Measurements from ENCODE around the gene APP.
"Not testable (repeated sequence)": the region's sequence is repeated elsewhere in the genome, so short reads cannot be mapped to it uniquely, and the experiment has no call there.

Gene APP

DNA sequence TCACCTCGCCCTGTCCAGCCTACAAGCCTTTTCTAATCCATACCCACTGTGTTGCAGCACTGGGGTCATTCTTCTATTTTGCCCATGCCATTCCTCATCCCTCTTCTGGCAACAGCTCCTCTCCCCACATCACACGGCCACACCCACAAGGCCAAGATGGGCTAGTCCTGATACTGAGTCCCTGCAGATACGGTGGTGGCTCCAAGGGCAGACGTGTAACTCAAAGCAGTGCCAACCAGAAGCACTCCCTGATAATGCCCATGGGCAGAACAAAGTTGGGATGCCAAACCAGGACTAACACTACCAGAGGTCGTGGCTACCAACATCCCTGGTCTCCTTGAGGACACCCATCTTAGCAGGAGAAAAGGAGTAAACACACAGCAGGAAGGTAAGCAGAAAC lies 64.8 kb downstream of the APP start:
- in situ Hi-C loops (cut with MboI; ENCODE audit: low sequenced_read_pairs), result no loop called here

- in situ Hi-C loops (cut with MboI; ENCODE audit: low sequenced_read_pairs), result no loop called here
These were observed 70.0 kb downstream of the APP start for GRCh38 chr21:26100573-26100972.

DNA sequence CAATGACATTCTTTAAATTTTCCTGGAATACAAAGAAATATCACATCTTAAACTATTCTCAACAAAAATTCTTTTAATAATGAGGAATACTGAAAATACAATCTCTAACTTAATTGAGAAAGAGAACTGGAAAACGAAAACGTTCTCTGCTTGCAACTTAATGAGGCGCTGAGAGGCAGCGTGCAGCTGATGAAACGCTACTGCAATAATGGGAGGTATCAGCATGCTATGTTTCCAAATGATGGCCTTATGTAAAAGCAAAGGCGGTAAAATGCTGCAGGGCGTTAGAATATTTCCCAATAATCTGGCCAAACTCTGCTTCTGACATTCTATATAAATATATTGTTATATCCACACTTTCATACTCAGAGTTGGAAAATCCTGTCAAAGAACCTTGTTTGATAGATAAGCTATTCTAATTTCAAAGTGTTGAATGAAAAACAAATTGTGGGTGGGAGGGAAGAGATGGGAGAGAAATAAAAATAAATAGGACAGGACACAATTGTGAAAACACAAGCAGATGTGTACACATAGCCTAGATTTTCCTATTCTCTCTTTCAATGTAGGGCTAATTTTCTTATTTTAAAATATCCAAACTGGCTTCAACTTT lies 70.9 kb downstream of the APP start:
- in situ Hi-C loops (cut with MboI; ENCODE audit: low sequenced_read_pairs), result no loop called here

GRCh38 chr21:26098772-26099397 lies 71.7 kb downstream of the APP start:
- in situ Hi-C loops (cut with MboI; ENCODE audit: low sequenced_read_pairs), result no loop called here

GRCh38 chr21:26097475-26097874 lies 73.1 kb downstream of the APP start:
- in situ Hi-C loops (cut with MboI; ENCODE audit: low sequenced_read_pairs), result no loop called here

DNA sequence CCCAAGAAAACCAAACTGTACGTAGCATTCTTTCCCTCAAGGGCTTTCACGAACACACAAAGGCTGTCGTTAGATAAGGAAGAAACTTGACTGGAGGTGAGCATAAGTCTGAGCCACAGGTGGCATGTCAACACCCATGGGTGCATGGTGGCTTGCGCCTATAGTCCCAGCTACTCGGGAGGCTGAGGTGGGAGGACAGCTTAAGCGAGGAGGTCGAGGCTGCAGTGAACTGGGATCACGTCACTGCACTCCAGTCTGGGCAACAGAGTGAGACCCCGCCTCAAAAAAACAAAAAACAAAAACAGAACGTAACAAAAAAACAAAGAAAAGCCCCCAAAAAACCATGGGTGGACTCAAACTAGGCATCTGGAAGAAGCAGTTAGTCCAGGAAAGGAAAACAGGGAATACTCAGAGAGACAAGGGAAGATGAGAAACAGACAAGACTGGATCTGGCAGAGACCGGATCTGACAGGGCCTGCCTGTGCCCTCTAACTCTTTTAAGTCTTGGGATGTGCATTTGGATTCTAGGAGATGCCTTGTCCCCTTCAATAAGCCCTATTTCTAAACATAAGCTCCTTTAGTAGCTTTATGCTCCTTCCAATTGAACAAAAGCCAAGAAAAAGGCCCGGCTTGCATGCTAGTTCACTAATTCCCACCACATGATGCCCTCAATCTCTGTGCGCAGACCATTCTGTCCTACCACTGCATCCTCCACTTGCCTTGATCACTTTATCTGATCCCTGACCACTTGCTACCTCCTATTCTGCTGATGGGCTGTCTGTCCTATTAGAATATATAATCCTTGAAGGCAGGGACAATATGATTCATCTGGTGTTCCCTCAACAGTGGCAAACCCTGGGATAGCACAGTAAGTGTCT lies 73.8 kb downstream of the APP start:
- in situ Hi-C loops (cut with MboI; ENCODE audit: low sequenced_read_pairs), result no loop called here

DNA sequence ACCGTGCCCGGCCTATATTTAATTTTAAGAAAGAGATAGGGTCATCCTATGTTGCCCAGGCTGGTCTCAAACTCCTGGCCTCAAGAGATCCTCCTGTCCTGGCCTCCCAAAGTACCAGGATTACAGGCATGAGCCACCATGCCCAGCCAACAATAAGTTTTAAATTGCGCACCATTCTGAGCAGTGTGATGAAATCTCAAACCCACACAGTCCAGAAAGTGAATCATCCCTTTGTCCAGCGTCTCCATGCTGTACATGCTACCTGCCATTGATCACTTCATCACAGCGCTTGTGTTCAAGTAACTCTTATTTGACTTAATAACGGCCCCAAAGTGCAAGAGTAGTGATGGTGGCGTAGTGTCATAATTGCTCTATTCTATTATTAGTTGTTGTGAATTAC lies 75.4 kb downstream of the APP start:
- in situ Hi-C loops (cut with MboI; ENCODE audit: low sequenced_read_pairs), result no loop called here

GRCh38 chr21:26093122-26093521 lies 77.4 kb downstream of the APP start:
- in situ Hi-C loops (cut with MboI; ENCODE audit: low sequenced_read_pairs), result no loop called here

- in situ Hi-C loops (cut with MboI; ENCODE audit: low sequenced_read_pairs), result no loop called here
These were observed 79.0 kb downstream of the APP start for GRCh38 chr21:26091480-26092018.

GRCh38 chr21:26089730-26090129 lies 80.8 kb downstream of the APP start:
- in situ Hi-C loops (cut with MboI; ENCODE audit: low sequenced_read_pairs), result no loop called here

GRCh38 chr21:26087223-26087918 lies 83.2 kb downstream of the APP start:
- in situ Hi-C loops (cut with MboI; ENCODE audit: low sequenced_read_pairs), result no loop called here

GRCh38 chr21:26085882-26086281 lies 84.7 kb downstream of the APP start:
- in situ Hi-C loops (cut with MboI; ENCODE audit: low sequenced_read_pairs), result no loop called here

DNA sequence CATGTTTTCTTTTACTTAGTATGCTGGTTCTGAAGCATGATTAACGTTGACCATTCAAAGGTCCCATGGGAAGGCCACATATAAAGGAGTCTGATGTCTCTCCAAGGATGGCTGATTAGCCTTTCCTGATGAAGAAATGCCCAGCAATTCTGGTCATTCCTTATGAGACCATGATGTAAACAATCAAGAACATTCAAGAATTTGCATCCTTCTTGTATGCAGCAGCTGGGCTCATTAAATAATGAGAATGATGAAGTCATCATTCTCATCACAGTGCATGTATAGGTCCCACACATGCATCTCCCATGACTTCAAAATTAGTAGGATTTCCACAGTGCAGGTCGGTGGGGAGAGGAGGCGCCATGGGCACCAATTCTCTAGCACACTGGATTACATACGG lies 85.4 kb downstream of the APP start:
- in situ Hi-C loops (cut with MboI; ENCODE audit: low sequenced_read_pairs), result no loop called here

DNA sequence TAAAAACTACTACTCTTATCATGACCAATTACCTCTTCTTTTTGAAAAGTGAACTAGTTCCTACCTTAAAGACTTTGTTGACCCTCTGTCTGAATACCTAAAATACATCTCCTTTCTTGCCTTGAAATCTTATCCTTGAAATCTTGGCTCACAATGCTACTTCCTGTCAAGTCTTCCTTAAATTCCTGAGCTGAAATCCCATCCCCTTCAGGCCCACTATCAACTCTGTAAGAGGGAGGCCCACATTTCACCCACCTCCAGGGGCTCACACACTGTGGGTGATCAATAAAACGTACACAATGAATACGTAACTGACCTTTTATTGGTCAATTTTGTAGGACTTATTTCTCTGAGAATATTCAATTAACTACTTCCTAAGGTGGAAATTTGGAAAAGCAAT lies 88.0 kb downstream of the APP start:
- in situ Hi-C loops (cut with MboI; ENCODE audit: low sequenced_read_pairs), result no loop called here

GRCh38 chr21:26081175-26081760 lies 89.3 kb downstream of the APP start:
- in situ Hi-C loops (cut with MboI; ENCODE audit: low sequenced_read_pairs), result not testable (repeated sequence)

GRCh38 chr21:26080211-26080610 lies 90.4 kb downstream of the APP start:
- in situ Hi-C loops (cut with MboI; ENCODE audit: low sequenced_read_pairs), result no loop called here

DNA sequence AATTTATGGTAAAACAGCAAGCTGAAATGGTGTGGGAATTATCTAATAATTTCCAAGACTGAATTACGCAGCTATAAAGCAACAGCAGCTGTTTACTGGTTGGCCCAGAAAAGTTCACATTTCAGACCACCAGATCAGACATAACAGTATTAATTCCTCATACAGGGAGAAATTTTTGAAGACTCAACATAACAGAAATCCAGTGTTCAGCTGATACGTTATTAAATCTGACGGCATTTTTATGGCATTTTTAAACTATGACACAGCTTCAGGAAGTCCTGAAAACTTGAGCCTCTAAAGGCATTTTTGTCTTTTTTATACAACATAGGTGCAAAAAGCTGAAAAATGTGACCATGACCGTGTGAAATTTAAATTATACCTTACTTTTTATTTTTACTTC lies 91.2 kb downstream of the APP start:
- in situ Hi-C loops (cut with MboI; ENCODE audit: low sequenced_read_pairs), result no loop called here

DNA sequence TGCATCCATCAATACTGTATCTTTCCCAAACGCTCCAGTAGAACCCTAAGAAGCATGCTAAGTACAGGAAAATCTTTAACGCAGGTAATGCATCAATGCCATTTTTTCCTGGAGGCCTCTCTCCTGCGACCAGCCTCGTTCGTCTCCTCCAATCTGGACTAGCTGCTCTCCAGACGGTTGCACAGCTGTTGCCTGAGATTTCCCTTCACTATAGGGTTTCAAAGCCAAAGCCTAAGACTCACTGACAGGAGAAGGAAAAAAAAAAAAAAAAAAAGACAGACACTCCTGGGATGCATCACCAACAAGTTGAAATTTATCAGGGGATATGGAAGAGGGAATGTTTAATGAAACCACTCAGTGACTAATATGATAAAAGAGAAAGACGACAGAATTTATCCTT lies 93.0 kb downstream of the APP start:
- in situ Hi-C loops (cut with MboI; ENCODE audit: low sequenced_read_pairs), result no loop called here

DNA sequence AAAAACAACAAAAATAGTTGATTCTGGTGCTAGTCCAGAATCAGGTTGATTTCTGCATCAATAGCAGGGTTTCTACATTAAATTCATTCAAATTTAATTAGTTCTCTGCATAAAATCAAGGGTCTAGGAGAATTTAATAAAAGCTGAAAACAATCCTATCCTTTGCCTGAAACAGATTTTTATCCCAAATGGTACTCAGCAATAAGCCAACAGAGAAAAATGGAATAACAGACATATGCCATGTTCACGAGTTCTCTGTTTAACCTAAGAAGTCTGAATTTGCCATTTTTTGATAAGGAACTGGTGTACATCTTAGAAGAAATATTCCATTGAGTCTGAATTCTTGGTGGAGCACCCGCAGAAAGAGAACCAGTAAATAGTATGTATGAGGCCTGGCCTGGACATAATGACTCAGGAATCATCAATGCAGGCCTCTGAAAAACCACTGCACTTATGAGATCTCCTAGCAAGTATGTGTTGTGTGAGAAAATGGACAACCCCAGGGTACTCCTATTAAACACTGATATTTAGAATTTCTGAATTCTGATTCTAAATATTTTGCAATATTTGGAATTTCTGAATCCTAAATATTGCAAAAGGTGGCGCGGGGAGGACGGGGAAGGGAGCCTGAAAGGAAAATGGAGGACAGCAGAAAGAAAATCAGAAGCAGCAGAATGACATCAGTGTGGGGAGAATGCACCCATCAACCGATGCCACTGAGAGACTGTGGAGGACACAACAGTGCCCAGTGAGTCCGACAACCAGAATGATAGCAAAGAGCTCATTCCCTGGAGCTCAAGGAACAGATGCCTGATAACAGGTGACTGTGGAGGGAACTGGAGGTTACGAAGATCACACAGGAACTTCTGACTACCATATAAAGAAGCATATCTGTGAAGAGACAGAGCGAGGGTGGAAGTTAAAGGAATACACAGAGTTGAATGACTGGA lies 97.6 kb downstream of the APP start:
- in situ Hi-C loops (cut with MboI; ENCODE audit: low sequenced_read_pairs), result no loop called here

Data from HL-60/S4 treated with retinoic acid at 250 ng/mL for 4 days and 3 days (cell line).